Adrenal gland (tissue), 12 donors: ENCODE data around the gene SNX9. TPM values are rescaled to one million over a fixed set of nuclear protein-coding genes. Genes with fewer than 3 reads are reported as not detected.

Experiments used
- DNase-seq, 7 donors: peaks; one replicate each; pipeline ENCODE4 v3.0.0-alpha.2; 2019 to 2020
- H3K27ac ChIP-seq, 5 donors: fragments of 200-600 bp; sonication (generic) in 4 of 5; 1 replicate in 3 of 5; 2 replicates in 2 of 5; pipeline versions ENCODE4 v1.5.1 to v1.8.0; 2016 to 2020; ENCODE audit warnings: mild to moderate bottlenecking in 1 of 5
- H3K27me3 ChIP-seq: fragments of 200-600 bp; 2 replicates; pipeline ENCODE4 v1.8.0; 2021
- H3K36me3 ChIP-seq, 2 donors: fragments of 200-600 bp; replicated peaks in 1 of 2; 1 replicate in 1 of 2; 2 replicates in 1 of 2; pipeline versions ENCODE4 v1.5.1 to v1.8.0; 2018 to 2022
- H3K4me1 ChIP-seq, 2 donors: fragments of 200-600 bp; replicated peaks in 1 of 2; 1 replicate in 1 of 2; 2 replicates in 1 of 2; pipeline versions ENCODE4 v1.5.1 to v1.8.0; 2018 to 2021
- H3K4me3 ChIP-seq, 4 donors: fragments of 200-600 bp; sonication (generic) in 3 of 4; one replicate each; pipeline ENCODE4 v1.5.1; 2016 to 2018
- H3K9me3 ChIP-seq, 3 donors: fragments of 200-600 bp; sonication (generic) in 1 of 3; replicated peaks in 1 of 3; 1 replicate in 2 of 3; 2 replicates in 1 of 3; pipeline versions ENCODE4 v1.5.1 to v1.8.0; 2016 to 2021
- POLR2A ChIP-seq, 2 donors: fragments of 450-650 bp; IDR thresholded peaks; one replicate each; pipeline ENCODE4 v1.6.1; 2017; ENCODE audit warnings: antibody characterized with exemption in 2 of 2, mild to moderate bottlenecking in 2 of 2, moderate library complexity in 1 of 2
- WGBS, 4 donors: extraction: QIAGEN DNeasy Blood & Tissue Kit in 2 of 4; methylation state at CpG; one replicate each; pipeline versions ENCODE4 v1.1.5 to v1.1.7; 2013 to 2017; 5-methylcytosine and 5-hydroxymethylcytosine counted together
- intact Hi-C, 2 donors: fragments of 100-400 bp; cut with DNase I; formaldehyde crosslinking; loops; one replicate each; pipeline versions ENCODE4 v1.14.1 to v1.15.0; 2022 to 2023
- polyA plus RNA-seq, 3 donors: library from polyadenylated mRNA; stranded (reverse); fragments of 200-250 nt in 2 of 3; fragments of 350-450 nt in 1 of 3; fragmentation: Illumina TruSeq in 1 of 3; extraction: RNeasy Lipid Tissue Mini Kit (QIAGEN cat#74804) in 1 of 3; gene quantifications; one replicate each; pipeline ENCODE4 v1.2.3, GENCODE V29; 2013 to 2014
- total RNA-seq, 9 donors: library from RNA; depleted of rRNA in 4 of 9; stranded (reverse); fragments of >200 nt in 4 of 9; fragments of 120-200 nt in 1 of 9; fragmentation: NEBNext Ultra II Directional in 1 of 9; extraction: Animal tissue kit (Norgen Biotek cat#: 25700) in 1 of 9; gene quantifications; one replicate each; pipeline versions ENCODE4 v1.1.0 to v1.2.4, GENCODE V29; 2013 to 2023
- TF ChIP-seq, protein P1 (sequence below), 6 experiments: fragments of 450-650 bp in 4 of 6; fragments of 200-600 bp in 2 of 6; sonication (generic) in 1 of 6; IDR thresholded peaks; 1 replicate in 5 of 6; 2 replicates in 1 of 6; pipeline versions ENCODE4 v1.5.1 to v1.8.0; 2016 to 2021; ENCODE audit warnings: antibody characterized with exemption in 6 of 6, mild to moderate bottlenecking in 2 of 6, moderate library complexity in 1 of 6
- donor health status: healthy with polysubstance abuse.
- donor health status: Bipolar disorder and iron deficiency.
- donor health status: DM: yes; HTN: yes; CAD: no.
- donor health status: DM: no; HTN: no; CAD: no.
- donor health status: DM: no; HTN: no; CAD: no.
- donor health status: DM: yes; HTN: yes; CAD: no.

The SNX9 gene
- total and polyA plus RNA-seq, 12 donors, result 27.7 to 59.6 (median 50.4) TPM

DNA sequence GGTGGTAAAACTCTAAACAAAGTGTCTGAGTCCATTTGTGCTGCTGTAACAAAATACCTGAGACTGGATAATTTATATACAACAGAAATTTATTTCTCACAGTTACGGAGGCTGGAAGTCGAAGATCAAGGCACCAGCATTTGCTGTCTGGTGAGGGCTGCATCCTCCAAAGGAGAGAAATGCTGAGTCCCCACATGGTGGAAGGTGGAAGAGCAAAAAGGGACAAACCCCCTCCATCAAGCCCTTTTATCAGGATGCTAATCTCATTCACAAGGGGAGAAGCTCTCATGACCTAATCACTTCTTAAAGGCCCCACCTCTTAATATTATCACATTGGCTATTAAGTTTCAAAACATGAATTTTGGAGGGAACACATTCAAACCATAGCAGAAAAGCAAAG is 102.7 kb downstream of the SNX9 start:
- Histone ChIP-seq H3K4me3 (no peak overlapping the region), H3K27ac (no peak overlapping the region), H3K9me3 (no peaks in the 10 kb centered on the region), H3K27me3 (no peaks in the 10 kb centered on the region), H3K4me1 (no peaks in the 10 kb centered on the region), H3K36me3 (peaks cover 0 to 73% of the 10 kb centered on the region in 2 donors)
- intact Hi-C loops, result no loop called here
- DNase-seq, result no peak
- TF ChIP-seq, protein P1, sequence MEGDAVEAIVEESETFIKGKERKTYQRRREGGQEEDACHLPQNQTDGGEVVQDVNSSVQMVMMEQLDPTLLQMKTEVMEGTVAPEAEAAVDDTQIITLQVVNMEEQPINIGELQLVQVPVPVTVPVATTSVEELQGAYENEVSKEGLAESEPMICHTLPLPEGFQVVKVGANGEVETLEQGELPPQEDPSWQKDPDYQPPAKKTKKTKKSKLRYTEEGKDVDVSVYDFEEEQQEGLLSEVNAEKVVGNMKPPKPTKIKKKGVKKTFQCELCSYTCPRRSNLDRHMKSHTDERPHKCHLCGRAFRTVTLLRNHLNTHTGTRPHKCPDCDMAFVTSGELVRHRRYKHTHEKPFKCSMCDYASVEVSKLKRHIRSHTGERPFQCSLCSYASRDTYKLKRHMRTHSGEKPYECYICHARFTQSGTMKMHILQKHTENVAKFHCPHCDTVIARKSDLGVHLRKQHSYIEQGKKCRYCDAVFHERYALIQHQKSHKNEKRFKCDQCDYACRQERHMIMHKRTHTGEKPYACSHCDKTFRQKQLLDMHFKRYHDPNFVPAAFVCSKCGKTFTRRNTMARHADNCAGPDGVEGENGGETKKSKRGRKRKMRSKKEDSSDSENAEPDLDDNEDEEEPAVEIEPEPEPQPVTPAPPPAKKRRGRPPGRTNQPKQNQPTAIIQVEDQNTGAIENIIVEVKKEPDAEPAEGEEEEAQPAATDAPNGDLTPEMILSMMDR (IDR thresholded peaks at IDR 0.05), result no peak
- TF ChIP-seq POLR2A (IDR thresholded peaks at IDR 0.05), result no peak
- WGBS, 4 donors, result 95 to 98% (median 96%) methylated on average over 2 of the region's 2 CpGs

DNA sequence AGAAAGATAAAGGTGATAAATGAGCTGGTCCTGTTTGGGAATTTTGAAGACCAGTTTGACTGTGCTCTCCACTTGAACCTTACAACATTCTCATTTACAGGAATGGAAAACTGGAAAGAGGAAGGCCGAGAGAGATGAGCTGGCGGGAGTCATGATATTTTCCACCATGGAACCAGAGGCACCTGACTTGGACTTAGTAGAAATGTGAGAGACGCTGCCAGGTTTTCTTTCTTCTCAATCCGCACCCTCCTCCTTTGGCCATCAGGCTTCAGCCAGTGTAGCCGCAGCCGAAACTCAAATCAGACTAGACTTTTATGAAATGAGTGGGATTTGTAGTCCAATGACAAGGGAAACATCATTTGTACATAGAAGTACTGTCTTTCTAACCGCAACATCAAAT is 104.0 kb downstream of the SNX9 start:
- Histone ChIP-seq H3K36me3 (peaks cover 0 to 69% of the 10 kb centered on the region in 2 donors), H3K27me3 (no peaks in the 10 kb centered on the region)
- 96 to 98% (median 96%) methylated on average over 7 of the region's 7 CpGs for WGBS, 4 donors

DNA sequence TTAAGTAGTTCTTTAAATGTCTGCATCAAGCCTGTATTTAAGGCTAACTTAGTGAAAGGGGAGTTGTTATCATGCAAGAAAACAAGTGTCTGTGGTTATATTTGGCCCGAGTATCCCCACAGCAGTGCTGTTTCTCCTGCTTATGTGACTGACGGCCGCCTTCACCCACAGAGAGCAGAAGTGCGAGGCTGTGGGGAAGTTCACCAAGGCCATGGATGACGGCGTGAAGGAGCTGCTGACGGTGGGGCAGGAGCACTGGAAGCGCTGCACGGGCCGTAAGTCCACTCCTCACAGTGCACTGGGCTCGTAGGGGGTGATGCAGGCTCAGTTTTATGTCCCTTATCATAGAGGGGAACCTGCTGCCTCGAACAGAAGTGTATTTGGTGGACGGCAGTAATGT is 105.4 kb downstream of the SNX9 start:
- TF ChIP-seq, protein P1 (IDR thresholded peaks at IDR 0.05), result no peak
- TF ChIP-seq POLR2A (IDR thresholded peaks at IDR 0.05), result no peak
- Histone ChIP-seq H3K27me3 (no peaks in the 10 kb centered on the region), H3K4me1 (no peaks in the 10 kb centered on the region), H3K4me3 (no peak overlapping the region), H3K9me3 (no peaks in the 10 kb centered on the region), H3K27ac (no peak overlapping the region), H3K36me3 (peaks cover 0 to 69% of the 10 kb centered on the region in 2 donors)
- no peak for DNase-seq
- 73 to 92% (median 80%) methylated on average over 13 of the region's 13 CpGs for WGBS, 4 donors
- intact Hi-C loops, result no loop called here

More for the DNA sequence above, 104.0 kb downstream of the SNX9 start:
- Histone ChIP-seq H3K27ac (no peak overlapping the region), H3K4me3 (no peak overlapping the region), H3K4me1 (no peaks in the 10 kb centered on the region), H3K9me3 (no peaks in the 10 kb centered on the region)
- no peak for TF ChIP-seq POLR2A (IDR thresholded peaks at IDR 0.05)
- TF ChIP-seq, protein P1 (IDR thresholded peaks at IDR 0.05), result no peak
- intact Hi-C loops, result no loop called here
- DNase-seq, result no peak

DNA sequence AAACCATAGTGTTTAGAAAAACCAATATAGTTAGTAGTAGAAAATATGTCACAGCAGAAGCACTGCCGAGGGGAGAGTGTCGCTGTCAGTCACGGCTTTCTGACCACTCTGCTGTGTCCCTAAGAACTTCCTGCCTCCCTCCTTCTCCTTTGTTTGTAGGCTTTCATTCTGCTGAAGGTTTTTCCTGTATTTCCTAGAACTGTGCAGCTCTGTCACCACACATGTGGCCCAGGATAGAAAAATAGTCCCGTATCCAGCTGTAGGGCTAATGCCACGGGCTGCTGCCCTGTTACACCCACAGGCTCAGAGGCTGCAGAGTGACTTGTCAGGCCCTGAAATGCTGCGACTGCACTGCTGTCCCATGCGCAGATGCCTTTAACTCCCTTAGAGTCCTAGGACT is 106.0 kb downstream of the SNX9 start:
- WGBS, 4 donors, result 87 to 92% (median 89%) methylated on average over 7 of the region's 7 CpGs
- Histone ChIP-seq H3K36me3 (peaks cover 0 to 66% of the 10 kb centered on the region in 2 donors), H3K9me3 (no peaks in the 10 kb centered on the region), H3K4me3 (no peak overlapping the region), H3K27me3 (no peaks in the 10 kb centered on the region), H3K4me1 (no peaks in the 10 kb centered on the region), H3K27ac (no peak overlapping the region)
- TF ChIP-seq, protein P1 (IDR thresholded peaks at IDR 0.05), result no peak
- DNase-seq, result no peak
- intact Hi-C loops, result no loop called here
